ENCODE data around the gene SCN3A. TPM values are rescaled to one million over a fixed set of nuclear protein-coding genes. Genes with fewer than 3 reads are reported as not detected.

The SCN3A gene
- total RNA-seq, 6 donors from 2014 or later: under 0.01 to 7.3 (median 0.78) TPM

DNA sequence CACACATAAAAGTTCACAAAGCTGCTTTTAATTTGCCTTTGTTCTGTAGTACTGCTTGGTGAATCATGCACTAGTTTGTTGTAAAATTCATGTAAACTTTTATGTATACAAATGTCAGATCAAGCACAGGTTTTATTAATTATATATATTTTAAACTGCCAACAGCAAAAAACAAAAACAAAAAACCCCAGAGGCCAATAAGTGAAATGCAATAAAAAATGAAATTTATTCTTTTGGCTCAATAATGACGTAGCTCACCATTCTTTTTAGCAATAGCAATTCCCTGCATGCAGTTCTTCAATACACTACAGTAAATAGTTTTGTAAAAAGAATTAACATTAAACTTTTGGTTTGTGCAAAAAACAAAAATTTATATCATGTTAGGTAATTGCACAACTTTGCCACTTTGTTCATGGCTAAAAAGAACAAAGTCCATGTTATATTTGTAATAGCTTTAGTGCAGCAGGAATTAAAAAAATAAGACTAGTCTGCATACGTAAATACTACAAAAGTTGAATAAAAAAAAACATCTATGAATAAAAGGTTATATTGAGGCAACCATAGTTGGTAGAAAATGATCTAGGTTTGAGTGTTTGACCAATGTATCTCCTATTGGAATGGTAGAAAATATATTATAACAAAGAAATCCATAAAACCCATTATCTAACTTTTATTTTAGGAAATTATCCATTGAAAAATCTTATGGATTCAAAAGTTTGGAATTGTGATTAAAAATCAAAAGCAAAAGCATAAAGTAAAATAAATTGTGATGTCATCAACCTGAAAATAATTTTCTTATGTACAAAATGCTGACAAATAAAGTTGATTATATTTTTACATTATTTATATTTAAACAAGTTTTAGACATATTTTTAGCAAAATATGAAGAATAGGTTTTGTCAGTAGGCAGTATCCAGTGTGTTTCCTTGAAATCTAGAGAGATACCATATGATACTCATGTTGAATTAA is 115.6 kb downstream of the SCN3A start:
- 83 to 84% methylated on average over 2 of the region's 2 CpGs for WGBS, 2 donors
- Histone ChIP-seq H3K27me3 (no peaks in the 10 kb centered on the region), H3K4me1 (no peaks in the 10 kb centered on the region), H3K36me3 (no peaks in the 10 kb centered on the region), H3K9me3 (peaks cover 0 to 2% (median 0%) of the 10 kb centered on the region in 4 donors), H3K27ac (no peak overlapping the region), H3K4me3 (no peak overlapping the region)
- TF ChIP-seq POLR2AphosphoS5 (IDR thresholded peaks at IDR 0.05): no peak
- TF ChIP-seq, protein P1, sequence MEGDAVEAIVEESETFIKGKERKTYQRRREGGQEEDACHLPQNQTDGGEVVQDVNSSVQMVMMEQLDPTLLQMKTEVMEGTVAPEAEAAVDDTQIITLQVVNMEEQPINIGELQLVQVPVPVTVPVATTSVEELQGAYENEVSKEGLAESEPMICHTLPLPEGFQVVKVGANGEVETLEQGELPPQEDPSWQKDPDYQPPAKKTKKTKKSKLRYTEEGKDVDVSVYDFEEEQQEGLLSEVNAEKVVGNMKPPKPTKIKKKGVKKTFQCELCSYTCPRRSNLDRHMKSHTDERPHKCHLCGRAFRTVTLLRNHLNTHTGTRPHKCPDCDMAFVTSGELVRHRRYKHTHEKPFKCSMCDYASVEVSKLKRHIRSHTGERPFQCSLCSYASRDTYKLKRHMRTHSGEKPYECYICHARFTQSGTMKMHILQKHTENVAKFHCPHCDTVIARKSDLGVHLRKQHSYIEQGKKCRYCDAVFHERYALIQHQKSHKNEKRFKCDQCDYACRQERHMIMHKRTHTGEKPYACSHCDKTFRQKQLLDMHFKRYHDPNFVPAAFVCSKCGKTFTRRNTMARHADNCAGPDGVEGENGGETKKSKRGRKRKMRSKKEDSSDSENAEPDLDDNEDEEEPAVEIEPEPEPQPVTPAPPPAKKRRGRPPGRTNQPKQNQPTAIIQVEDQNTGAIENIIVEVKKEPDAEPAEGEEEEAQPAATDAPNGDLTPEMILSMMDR (IDR thresholded peaks at IDR 0.05): no peak
- no peak for TF ChIP-seq POLR2A (IDR thresholded peaks at IDR 0.05)
- TF ChIP-seq EP300 (IDR thresholded peaks at IDR 0.05): no peak
- no peak for ATAC-seq (ENCODE audit: low FRiP score in 2 of 2)
- no peak for DNase-seq

DNA sequence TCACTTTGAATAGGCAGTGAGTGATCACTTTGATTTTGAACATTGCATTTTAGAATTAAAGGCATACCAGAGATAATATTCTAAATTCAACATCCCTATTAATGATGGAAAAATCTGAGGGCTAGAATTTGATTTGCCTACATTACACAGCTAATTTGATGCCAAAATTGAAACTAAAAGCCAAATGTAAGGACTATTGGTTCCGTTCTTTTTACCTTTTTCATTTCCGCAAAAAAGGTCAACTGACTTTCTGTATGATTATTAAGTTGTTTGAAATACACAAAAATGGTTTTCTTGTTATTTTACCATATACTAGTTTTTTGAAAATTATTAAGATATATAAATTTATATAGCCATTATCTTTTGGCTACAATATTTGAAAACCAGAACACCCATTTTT is 117.5 kb downstream of the SCN3A start:
- WGBS, 2 donors: 91 to 97% methylated on average over 2 of the region's 2 CpGs
- ATAC-seq (ENCODE audit: low FRiP score in 2 of 2) (no peak), DNase-seq (no peak)
- Histone ChIP-seq H3K4me1 (no peaks in the 10 kb centered on the region), H3K9me3 (peaks cover 0 to 9% (median 0%) of the 10 kb centered on the region in 4 donors), H3K27ac (no peak overlapping the region), H3K4me3 (no peak overlapping the region), H3K27me3 (no peaks in the 10 kb centered on the region), H3K36me3 (no peaks in the 10 kb centered on the region)
- TF ChIP-seq POLR2AphosphoS5 (IDR thresholded peaks at IDR 0.05) (no peak), EP300 (IDR thresholded peaks at IDR 0.05) (no peak), POLR2A (IDR thresholded peaks at IDR 0.05) (no peak)
- TF ChIP-seq, protein P1 (IDR thresholded peaks at IDR 0.05): no peak

DNA sequence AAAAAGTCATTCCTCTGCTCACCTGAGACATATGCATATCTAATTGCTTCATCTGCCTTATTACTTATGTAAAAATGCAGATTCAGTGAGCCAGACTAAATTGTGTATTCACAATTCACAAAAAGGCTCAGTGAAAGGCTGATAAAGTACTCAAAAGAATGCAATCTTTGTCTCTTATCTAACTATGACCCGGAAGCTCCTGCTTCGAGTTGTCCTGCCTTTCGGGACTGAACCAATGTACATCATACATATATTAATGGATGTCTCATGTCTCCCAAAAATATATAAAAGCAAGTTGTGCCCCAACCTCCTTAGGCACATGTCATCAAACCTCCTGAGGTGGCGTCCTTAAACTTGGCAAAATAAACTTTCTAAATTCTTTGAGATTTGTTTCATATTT is 120.5 kb downstream of the SCN3A start:
- Histone ChIP-seq H3K27ac (no peak overlapping the region), H3K9me3 (peaks cover 0 to 9% (median 0%) of the 10 kb centered on the region in 4 donors), H3K27me3 (no peaks in the 10 kb centered on the region), H3K4me1 (no peaks in the 10 kb centered on the region), H3K4me3 (no peak overlapping the region), H3K36me3 (no peaks in the 10 kb centered on the region)
- DNase-seq (no peak), ATAC-seq (ENCODE audit: low FRiP score in 2 of 2) (no peak)
- WGBS, 2 donors: 88 to 89% methylated on average over 4 of the region's 4 CpGs
- TF ChIP-seq EP300 (IDR thresholded peaks at IDR 0.05) (no peak), POLR2AphosphoS5 (IDR thresholded peaks at IDR 0.05) (no peak), POLR2A (IDR thresholded peaks at IDR 0.05) (no peak)
- TF ChIP-seq, protein P1 (IDR thresholded peaks at IDR 0.05): no peak

DNA sequence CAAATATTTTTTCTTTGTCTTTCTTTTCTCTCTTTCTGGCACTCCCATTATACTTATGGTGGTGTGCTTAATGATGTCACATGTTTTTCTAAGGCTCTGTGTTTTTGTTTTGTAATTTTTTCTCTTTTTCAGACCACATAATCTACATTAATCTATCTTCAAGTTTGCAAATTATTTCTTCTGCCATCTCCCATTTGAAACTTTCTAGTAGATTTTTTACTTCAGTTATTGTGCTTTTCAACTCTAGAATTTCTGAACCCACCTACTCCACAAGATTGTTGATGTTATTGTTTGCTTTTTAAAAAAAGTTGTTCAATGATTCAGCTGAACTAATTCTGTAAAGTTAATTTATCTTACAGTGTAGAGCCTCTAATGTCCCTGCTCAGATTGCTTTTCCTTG is 121.4 kb downstream of the SCN3A start:
- Histone ChIP-seq H3K9me3 (peaks cover 0 to 9% (median 0%) of the 10 kb centered on the region in 4 donors), H3K4me1 (no peaks in the 10 kb centered on the region), H3K4me3 (no peak overlapping the region), H3K36me3 (no peaks in the 10 kb centered on the region), H3K27me3 (no peaks in the 10 kb centered on the region), H3K27ac (no peak overlapping the region)
- DNase-seq: no peak
- no peak for ATAC-seq (ENCODE audit: low FRiP score in 2 of 2)
- TF ChIP-seq POLR2A (IDR thresholded peaks at IDR 0.05) (no peak), EP300 (IDR thresholded peaks at IDR 0.05) (no peak), POLR2AphosphoS5 (IDR thresholded peaks at IDR 0.05) (no peak)
- TF ChIP-seq, protein P1 (IDR thresholded peaks at IDR 0.05): no peak
